GM19463 (cell line): Measurements from ENCODE around the gene RAB20.

ENCODE experiments used
- ATAC-seq: cut with Tn5 transposase; IDR thresholded peaks from one replicate; pipeline ENCODE4 v1.9.1; 2021; ENCODE audit warnings: mild to moderate bottlenecking, moderate library complexity; ENCODE audit not compliant: unreplicated experiment

The RAB20 gene

GRCh38 chr13:110474713-110475112 lies 86.8 kb downstream of the RAB20 start:
- ATAC-seq: no peak
